HG03469 (cell line): ENCODE data around the gene PRDM15.

Experiments
- ATAC-seq: cut with Tn5 transposase; IDR thresholded peaks from one replicate; pipeline ENCODE4 v1.9.1; 2021; ENCODE audit warnings: mild to moderate bottlenecking, moderate library complexity, moderate number of reproducible peaks; ENCODE audit not compliant: unreplicated experiment

PRDM15 gene

GRCh38 chr21:41767606-41768436, 111.3 kb downstream of the PRDM15 start:
- ATAC-seq = no peak

GRCh38 chr21:41766883-41767605, 112.1 kb downstream of the PRDM15 start, which contains the start of gene RIPK4:
Gene RIPK4, minus strand, starts transcription at chr21:41767052. Its CDS starts 11 bp downstream, at chr21:41767041.
- no peak for ATAC-seq

- no peak for ATAC-seq
These were observed 112.9 kb downstream of the PRDM15 start for GRCh38 chr21:41765973-41766882.

- ATAC-seq = no peak
These were observed 113.7 kb downstream of the PRDM15 start for GRCh38 chr21:41765420-41765821.

GRCh38 chr21:41764558-41765419, 114.4 kb downstream of the PRDM15 start:
- ATAC-seq = no peak

- no peak for ATAC-seq
These were observed 115.1 kb downstream of the PRDM15 start for GRCh38 chr21:41763996-41764395.

GRCh38 chr21:41763398-41763931, 115.7 kb downstream of the PRDM15 start:
- no peak for ATAC-seq

- ATAC-seq = no peak
These were observed 116.4 kb downstream of the PRDM15 start for GRCh38 chr21:41762753-41763152.

GRCh38 chr21:41761934-41762635, 117.1 kb downstream of the PRDM15 start:
- no peak for ATAC-seq

GRCh38 chr21:41761211-41761933, 117.8 kb downstream of the PRDM15 start:
- no peak for ATAC-seq

GRCh38 chr21:41760411-41760810, 118.7 kb downstream of the PRDM15 start:
- no peak for ATAC-seq

GRCh38 chr21:41759926-41760325, 119.2 kb downstream of the PRDM15 start:
- ATAC-seq = no peak

GRCh38 chr21:41759214-41759840, 119.8 kb downstream of the PRDM15 start:
- ATAC-seq = no peak

- no peak for ATAC-seq
These were observed 120.6 kb downstream of the PRDM15 start for GRCh38 chr21:41758550-41758949.

GRCh38 chr21:41755934-41756773, 123.0 kb downstream of the PRDM15 start:
- no peak for ATAC-seq

GRCh38 chr21:41755258-41755933, 123.7 kb downstream of the PRDM15 start:
- ATAC-seq = no peak

GRCh38 chr21:41754479-41754891, 124.7 kb downstream of the PRDM15 start:
- ATAC-seq = no peak
